Measurements from ENCODE around the gene SULT1B1. TPM values are rescaled to one million over a fixed set of nuclear protein-coding genes. Genes with fewer than 3 reads are reported as not detected.

The SULT1B1 gene
- total RNA-seq, 1 experiment from 2014 or later = 0.05 TPM

GRCh38 chr4:69730002-69730401 lies 30.4 kb downstream of the SULT1B1 start:
- ChIA-PET CTCF (no interaction called here), POLR2A (no interaction called here)
- in situ Hi-C loops (cut with HindIII; ENCODE audit: low pct_unique_long_range_greater_than_20kb, low sequenced_read_pairs) = no loop called here
- H3K9me3 ChIP-seq (ENCODE audit: control insufficient read depth, insufficient read depth, low read depth, low read length) = no peaks in the 10 kb centered on the region
- no peaks in the 10 kb centered on the region for H3K27me3 ChIP-seq (ENCODE audit: control insufficient read depth, insufficient read depth, low read length)
- H3K27ac ChIP-seq (ENCODE audit: low read length) = no peak overlapping the region
- no peaks in the 10 kb centered on the region for H3K4me1 ChIP-seq (ENCODE audit: control insufficient read depth, insufficient read depth, low read length)
- ATAC-seq = no peak
- H3K4me3 ChIP-seq (ENCODE audit: low read depth in 2 of 2, low read length in 2 of 2) = no peak overlapping the region
- H3K36me3 ChIP-seq (ENCODE audit: control insufficient read depth, insufficient read depth, low read length) = no peaks in the 10 kb centered on the region
- intact Hi-C loops (cut with micrococcal nuclease; ENCODE audit: unreplicated experiment) = no loop called here
- DNase-seq (ENCODE audit: low read depth, low spot score) = no peak
- TF ChIP-seq SIN3A (IDR thresholded peaks at IDR 0.05; ENCODE audit: borderline replicate concordance, insufficient read depth, low read depth, low read length) (no peak), TCF7L2 (IDR thresholded peaks at IDR 0.05; ENCODE audit: low read depth, low read length) (no peak)
- BruUV-seq (replicated peaks) = no TSS peak

GRCh38 chr4:69727926-69728325 lies 32.5 kb downstream of the SULT1B1 start:
- CTCF ChIA-PET = no interaction called here
- no peak for TF ChIP-seq CTCF (IDR thresholded peaks at IDR 0.05)
- no peak for TF ChIP-seq REST (IDR thresholded peaks at IDR 0.05; ENCODE audit: insufficient read depth in 1 of 2, low read depth in 2 of 2, low read length in 1 of 2)
- TF ChIP-seq SIN3A (IDR thresholded peaks at IDR 0.05; ENCODE audit: borderline replicate concordance, insufficient read depth, low read depth, low read length) = no peak
- no peak for TF ChIP-seq TCF7L2 (IDR thresholded peaks at IDR 0.05; ENCODE audit: low read depth, low read length)
- no peak for TF ChIP-seq POLR2AphosphoS5 (IDR thresholded peaks at IDR 0.05; ENCODE audit: low read depth, low read length)
- no peak for ATAC-seq
- intact Hi-C loops (cut with micrococcal nuclease; ENCODE audit: unreplicated experiment) = no loop called here
- in situ Hi-C loops (cut with HindIII; ENCODE audit: low pct_unique_long_range_greater_than_20kb, low sequenced_read_pairs) = no loop called here
- Histone ChIP-seq H3K4me3 (ENCODE audit: low read depth in 2 of 2, low read length in 2 of 2) (no peak overlapping the region), H3K4me1 (ENCODE audit: control insufficient read depth, insufficient read depth, low read length) (no peaks in the 10 kb centered on the region), H3K27ac (ENCODE audit: low read length) (no peak overlapping the region), H3K27me3 (ENCODE audit: control insufficient read depth, insufficient read depth, low read length) (no peaks in the 10 kb centered on the region), H3K36me3 (ENCODE audit: control insufficient read depth, insufficient read depth, low read length) (no peaks in the 10 kb centered on the region), H3K9me3 (ENCODE audit: control insufficient read depth, insufficient read depth, low read depth, low read length) (no peaks in the 10 kb centered on the region)
- no peak for DNase-seq (ENCODE audit: low read depth, low spot score)
- POLR2A ChIA-PET = no interaction called here
- BruUV-seq (replicated peaks) = no TSS peak

GRCh38 chr4:69727426-69727825 lies 33.0 kb downstream of the SULT1B1 start:
- ATAC-seq (no peak), DNase-seq (ENCODE audit: low read depth, low spot score) (no peak)
- Histone ChIP-seq H3K4me1 (ENCODE audit: control insufficient read depth, insufficient read depth, low read length) (no peaks in the 10 kb centered on the region), H3K27ac (ENCODE audit: low read length) (no peak overlapping the region), H3K4me3 (ENCODE audit: low read depth in 2 of 2, low read length in 2 of 2) (no peak overlapping the region), H3K9me3 (ENCODE audit: control insufficient read depth, insufficient read depth, low read depth, low read length) (no peaks in the 10 kb centered on the region), H3K36me3 (ENCODE audit: control insufficient read depth, insufficient read depth, low read length) (no peaks in the 10 kb centered on the region), H3K27me3 (ENCODE audit: control insufficient read depth, insufficient read depth, low read length) (no peaks in the 10 kb centered on the region)
- ChIA-PET CTCF (no interaction called here), POLR2A (no interaction called here)
- no peak for TF ChIP-seq SIN3A (IDR thresholded peaks at IDR 0.05; ENCODE audit: borderline replicate concordance, insufficient read depth, low read depth, low read length)
- in situ Hi-C loops (cut with HindIII; ENCODE audit: low pct_unique_long_range_greater_than_20kb, low sequenced_read_pairs) (no loop called here), intact Hi-C loops (cut with micrococcal nuclease; ENCODE audit: unreplicated experiment) (no loop called here)
- no TSS peak for BruUV-seq (replicated peaks)

Measured in Panc1 (cell line).